ENCODE data around the gene TAP1. TPM values are rescaled to one million over a fixed set of nuclear protein-coding genes. Genes with fewer than 3 reads are reported as not detected.

Gene TAP1
- total and polyA plus RNA-seq, 2 of the 8 experiments (the other 6 are each of a cell fraction or from before 2014, with no cell fraction given): 16.8 to 22.0 TPM

DNA sequence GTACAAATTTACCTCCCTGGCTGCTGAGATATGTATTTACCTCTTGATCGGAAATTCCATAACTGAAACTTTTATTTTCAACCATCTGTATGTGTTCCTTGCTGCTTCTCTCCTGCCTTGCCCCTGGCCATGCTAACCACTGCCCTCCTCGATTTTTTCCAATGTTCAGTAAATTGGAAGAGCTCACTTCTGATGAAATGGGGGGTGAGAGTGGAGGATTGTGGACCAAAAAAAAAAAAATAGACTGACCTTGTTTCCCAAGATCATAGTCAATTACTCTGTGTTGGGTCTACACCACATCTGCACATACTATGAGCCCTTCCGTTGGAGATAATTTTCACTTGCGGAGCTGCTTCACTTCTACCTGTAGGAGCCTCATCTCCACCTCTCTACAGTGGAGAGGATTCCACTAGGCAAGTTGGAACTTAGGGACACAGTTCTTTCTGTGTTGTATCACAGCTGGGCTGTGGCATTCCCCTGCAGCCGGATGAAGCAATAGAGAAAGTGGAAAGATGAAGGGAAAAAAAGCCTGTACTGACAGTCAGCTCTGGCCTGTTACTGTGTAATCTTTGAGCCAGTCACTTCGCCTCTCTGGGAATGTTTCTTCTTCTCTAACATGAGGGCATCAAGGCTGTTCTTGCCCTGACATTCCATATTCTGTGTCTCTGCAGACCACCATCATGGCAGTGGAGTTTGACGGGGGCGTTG, 2.1 kb upstream of the TAP1 start:
- no peak overlapping the region for H4K8ac ChIP-seq (ENCODE audit: extremely low read depth, insufficient read depth, low read length)
- no peak overlapping the region for H3K23ac ChIP-seq (ENCODE audit: insufficient read length)
- no peak overlapping the region for H3K4me2 ChIP-seq (ENCODE audit: insufficient read depth in 1 of 2, low read depth in 2 of 2, low read length in 2 of 2)
- H3K14ac ChIP-seq (ENCODE audit: insufficient read length): no peak overlapping the region
- H2BK15ac ChIP-seq (ENCODE audit: low read length): no peak overlapping the region
- no peak for DNase-seq (ENCODE audit: low read depth in 1 of 2, low spot score in 2 of 2)
- no peaks in the 10 kb centered on the region for H3K79me2 ChIP-seq (ENCODE audit: control insufficient read depth in 1 of 2, insufficient read depth in 2 of 2, low read length in 2 of 2)
- no peak overlapping the region for H3K27ac ChIP-seq (ENCODE audit: low read depth, low read length)
- no peak overlapping the region for H4K5ac ChIP-seq (ENCODE audit: insufficient read length, low read depth, low read length)
- no peak overlapping the region for H2BK120ac ChIP-seq (replicated peaks; ENCODE audit: low read depth, low read length)
- FAIRE-seq: no peak
- H3K79me1 ChIP-seq (ENCODE audit: low read depth, low read length): no peaks in the 10 kb centered on the region
- no peak overlapping the region for H4K91ac ChIP-seq (replicated peaks; ENCODE audit: insufficient read length, low read length)
- H3K9ac ChIP-seq (replicated peaks in 1 of 4; ENCODE audit: extremely low read depth in 1 of 4, low read depth in 3 of 4, low read length in 3 of 4): no peak overlapping the region
- H3K4ac ChIP-seq (replicated peaks; ENCODE audit: insufficient read length, low read depth, low read length): no peak overlapping the region
- H3K4me1 ChIP-seq (replicated peaks in 1 of 4; ENCODE audit: control insufficient read depth in 3 of 4, insufficient read depth in 4 of 4, low read length in 3 of 4): peaks cover 0 to 5% (median 1%) of the 10 kb centered on the region in 4 experiments; a peak in 5 of 7 replicates
- peaks cover 13% of the 10 kb centered on the region for H3K23me2 ChIP-seq (ENCODE audit: low read depth, low read length)
- H3K27me3 ChIP-seq (replicated peaks in 1 of 4; ENCODE audit: control insufficient read depth in 3 of 4, extremely low read depth in 1 of 4, insufficient read depth in 3 of 4, low read length in 3 of 4): peaks cover 6 to 41% (median 36%) of the 10 kb centered on the region in 4 experiments
- TF ChIP-seq POLR2AphosphoS5 (IDR thresholded peaks at IDR 0.05; ENCODE audit: low read depth, low read length) (no peak), TAF1 (IDR thresholded peaks at IDR 0.05; ENCODE audit: low read depth, low read length) (no peak), BRCA1 (IDR thresholded peaks at IDR 0.05; ENCODE audit: low read depth, low read length) (no peak), CBX8 (IDR thresholded peaks at IDR 0.05; ENCODE audit: borderline replicate concordance, low read depth, low read length) (no peak)
- TF ChIP-seq, protein P1, sequence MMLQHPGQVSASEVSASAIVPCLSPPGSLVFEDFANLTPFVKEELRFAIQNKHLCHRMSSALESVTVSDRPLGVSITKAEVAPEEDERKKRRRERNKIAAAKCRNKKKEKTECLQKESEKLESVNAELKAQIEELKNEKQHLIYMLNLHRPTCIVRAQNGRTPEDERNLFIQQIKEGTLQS (IDR thresholded peaks at IDR 0.05; ENCODE audit: insufficient read depth, low read depth, low read length): no peak
- TF ChIP-seq, protein P2, sequence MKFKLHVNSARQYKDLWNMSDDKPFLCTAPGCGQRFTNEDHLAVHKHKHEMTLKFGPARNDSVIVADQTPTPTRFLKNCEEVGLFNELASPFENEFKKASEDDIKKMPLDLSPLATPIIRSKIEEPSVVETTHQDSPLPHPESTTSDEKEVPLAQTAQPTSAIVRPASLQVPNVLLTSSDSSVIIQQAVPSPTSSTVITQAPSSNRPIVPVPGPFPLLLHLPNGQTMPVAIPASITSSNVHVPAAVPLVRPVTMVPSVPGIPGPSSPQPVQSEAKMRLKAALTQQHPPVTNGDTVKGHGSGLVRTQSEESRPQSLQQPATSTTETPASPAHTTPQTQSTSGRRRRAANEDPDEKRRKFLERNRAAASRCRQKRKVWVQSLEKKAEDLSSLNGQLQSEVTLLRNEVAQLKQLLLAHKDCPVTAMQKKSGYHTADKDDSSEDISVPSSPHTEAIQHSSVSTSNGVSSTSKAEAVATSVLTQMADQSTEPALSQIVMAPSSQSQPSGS (IDR thresholded peaks at IDR 0.05; ENCODE audit: low read length): no peak
- CTCF ChIA-PET (ENCODE audit: partially characterized antibody): interaction anchor here (0.6 to 19.9 kb wide), 11 partner anchors 8 to 264 kb away, joined by 3 to 402 read pairs (median 4); partner anchors contain the start of genes BRD2, PSMB8 and TAP2
- H3K36me3 ChIP-seq (ENCODE audit: control insufficient read depth in 2 of 4, insufficient read depth in 4 of 4, low read length in 3 of 4): peaks cover 0 to 3% (median 0%) of the 10 kb centered on the region in 4 experiments; a peak in 1 of 8 replicates
- H3K18ac ChIP-seq (ENCODE audit: extremely low read depth, low read length): no peak overlapping the region
- H3K56ac ChIP-seq (replicated peaks; ENCODE audit: insufficient read length, low read depth, low read length): no peak overlapping the region
- no peak overlapping the region for H2AK5ac ChIP-seq (ENCODE audit: low read depth, low read length)
- no peak overlapping the region for H3K4me3 ChIP-seq (ENCODE audit: extremely low read depth in 1 of 4, insufficient read depth in 2 of 4, low read depth in 3 of 4, low read length in 4 of 4)
- no peaks in the 10 kb centered on the region for H3K9me3 ChIP-seq (ENCODE audit: insufficient read depth in 2 of 2, low read depth in 1 of 2, low read length in 1 of 2)
- H4K20me1 ChIP-seq (replicated peaks in 1 of 2; ENCODE audit: control insufficient read depth in 1 of 2, insufficient read depth in 2 of 2, low read length in 2 of 2): no peaks in the 10 kb centered on the region
- WGBS, 2 experiments (ENCODE audit: extremely low coverage in 1 of 2, insufficient coverage in 1 of 2, insufficient read length in 1 of 2, insufficient replicate concordance in 2 of 2, low coverage in 1 of 2, low lambda C conversion rate in 2 of 2, missing lambda C conversion rate in 1 of 2): 91% methylated on average over 8 of the region's 8 CpGs; no CpG with 5 or more reads in 1 of the 2 experiments
- POLR2A ChIA-PET (ENCODE audit: partially characterized antibody): interaction anchor here (0.6 to 4.0 kb wide), 2 partner anchors 115 to 140 kb away, joined by 3 to 49 read pairs; partner anchors contain the start of gene BRD2
- H2BK5ac ChIP-seq (ENCODE audit: low read depth, low read length): no peak overlapping the region
- H2AFZ ChIP-seq (ENCODE audit: low read length): no peak overlapping the region
- H2BK12ac ChIP-seq (ENCODE audit: low read depth, low read length): no peak overlapping the region
- H2BK20ac ChIP-seq (ENCODE audit: low read length): no peak overlapping the region

All from H1 (cell line).